T-helper 1 cell treated with Interleukin-12 subunit alpha and Interleukin-12 subunit beta and Interleukin-4 antibody, amounts not matched to agents 30 ng/mL and 1 ng/mL, for 36 hours (primary cell): Measurements from ENCODE around the gene KIR2DL4. TPM values are rescaled to one million over a fixed set of nuclear protein-coding genes. Genes with fewer than 3 reads are reported as not detected.
"Not testable (repeated sequence)": the region's sequence is repeated elsewhere in the genome, so short reads cannot be mapped to it uniquely, and the experiment has no call there.

Source experiments
- intact Hi-C: fragments of 100-400 bp; cut with micrococcal nuclease; formaldehyde crosslinking; loops from one replicate; pipeline ENCODE4 v1.15.1; 2024
- total RNA-seq: library from RNA; stranded (reverse); gene quantifications from 2 replicates; pipeline ENCODE4 v1.2.3, GENCODE V29; 2022

The KIR2DL4 gene
- total RNA-seq, 1 donor from 2014 or later = not detected

DNA sequence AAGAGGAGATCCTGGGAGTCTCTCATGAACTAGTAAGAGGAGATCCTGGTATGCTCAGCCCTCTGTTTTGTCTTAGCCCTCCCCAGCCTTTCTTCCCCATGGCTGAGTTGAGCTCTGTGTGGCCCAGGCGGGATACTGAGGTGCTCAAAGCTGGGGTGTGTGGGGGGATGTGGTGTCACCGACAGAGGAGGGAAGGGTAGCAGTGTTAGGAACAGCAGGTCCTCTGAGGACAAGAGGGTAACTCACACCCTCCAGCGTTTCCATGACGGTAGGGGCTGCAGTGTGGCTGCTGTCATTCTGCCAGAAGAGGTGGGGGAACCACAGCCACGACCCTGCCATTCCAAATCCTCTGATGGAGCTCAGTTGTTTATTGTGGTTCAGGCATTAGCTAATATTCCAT lies 691 bp downstream of the KIR2DL4 start:
- intact Hi-C loops = no loop called here

DNA sequence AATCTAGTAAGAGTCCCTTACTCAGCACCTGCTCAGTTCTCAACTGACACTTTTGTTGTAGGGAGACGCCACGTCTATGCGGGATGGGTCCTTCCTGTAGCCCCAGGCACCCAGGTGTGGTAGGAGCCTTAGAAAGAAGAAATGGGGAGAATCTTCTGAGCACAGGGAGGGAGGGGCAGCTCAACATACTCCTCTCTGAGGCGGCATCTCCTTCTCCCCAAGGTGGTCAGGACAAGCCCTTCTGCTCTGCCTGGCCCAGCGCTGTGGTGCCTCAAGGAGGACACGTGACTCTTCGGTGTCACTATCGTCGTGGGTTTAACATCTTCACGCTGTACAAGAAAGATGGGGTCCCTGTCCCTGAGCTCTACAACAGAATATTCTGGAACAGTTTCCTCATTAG lies 1.2 kb downstream of the KIR2DL4 start:
- intact Hi-C loops = no loop called here

DNA sequence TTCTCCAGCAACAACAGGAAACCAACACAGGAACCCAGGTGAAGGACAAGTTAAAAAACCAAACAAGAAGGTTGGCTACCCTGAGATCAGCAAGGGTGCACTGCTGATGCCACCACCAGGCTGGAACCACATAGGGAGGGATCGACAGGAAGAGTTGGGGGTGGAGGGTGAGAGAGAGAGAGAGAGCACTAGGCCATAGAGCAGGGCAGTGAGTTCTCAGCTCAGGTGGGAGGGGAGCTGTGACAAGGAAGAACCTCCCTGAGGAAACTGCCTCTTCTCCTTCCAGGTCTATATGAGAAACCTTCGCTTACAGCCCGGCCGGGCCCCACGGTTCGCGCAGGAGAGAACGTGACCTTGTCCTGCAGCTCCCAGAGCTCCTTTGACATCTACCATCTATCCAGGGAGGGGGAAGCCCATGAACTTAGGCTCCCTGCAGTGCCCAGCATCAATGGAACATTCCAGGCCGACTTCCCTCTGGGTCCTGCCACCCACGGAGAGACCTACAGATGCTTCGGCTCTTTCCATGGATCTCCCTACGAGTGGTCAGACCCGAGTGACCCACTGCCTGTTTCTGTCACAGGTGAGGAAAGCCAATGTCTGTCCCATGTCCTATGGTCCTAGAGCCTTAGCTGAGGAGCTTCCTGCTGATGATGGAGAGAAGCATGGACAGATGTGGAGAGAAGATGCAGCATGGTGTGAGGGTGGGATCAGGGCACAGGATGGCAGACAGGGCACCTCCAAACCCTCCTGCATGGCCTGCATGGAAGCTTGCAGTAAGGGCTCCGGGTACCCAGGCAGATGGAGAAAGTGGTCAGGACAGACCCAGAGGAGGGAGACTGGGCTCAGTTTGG lies 2.5 kb downstream of the KIR2DL4 start:
- intact Hi-C loops = no loop called here

DNA sequence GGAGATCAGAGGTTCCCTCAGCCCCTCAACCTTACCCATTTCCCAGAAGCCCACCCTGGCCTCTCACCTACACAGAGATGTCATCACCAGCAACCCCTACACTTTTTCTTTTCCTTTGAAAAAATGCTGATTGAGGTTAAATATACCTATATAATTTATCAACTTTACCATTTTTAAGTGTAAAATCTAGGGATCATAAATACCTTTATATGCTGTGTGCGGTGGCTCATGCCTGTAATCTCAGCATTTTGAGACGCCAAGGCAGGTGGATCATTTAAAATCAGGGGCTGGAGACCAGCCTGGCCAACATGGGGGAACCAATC lies 3.1 kb downstream of the KIR2DL4 start:
- intact Hi-C loops = no loop called here

DNA sequence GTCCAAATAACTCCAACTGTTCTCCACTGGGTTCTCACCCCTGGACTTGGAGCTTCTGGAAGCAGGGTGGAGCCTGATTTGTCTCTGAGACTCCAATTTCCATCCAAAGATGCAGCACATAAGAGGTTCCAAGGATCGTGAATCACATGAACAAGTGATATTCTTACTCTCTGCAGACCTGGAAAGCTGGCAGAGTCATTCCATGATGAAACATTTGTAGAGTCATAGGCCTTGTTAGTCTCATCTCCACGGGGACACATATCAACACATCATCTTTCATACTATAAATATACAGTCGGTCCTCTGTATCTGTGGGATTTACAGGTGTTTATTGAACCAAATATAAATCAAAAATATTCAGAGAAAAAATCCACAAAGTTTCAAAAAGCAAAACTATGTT lies 11.2 kb downstream of the KIR2DL4 start:
- intact Hi-C loops = not testable (repeated sequence)

DNA sequence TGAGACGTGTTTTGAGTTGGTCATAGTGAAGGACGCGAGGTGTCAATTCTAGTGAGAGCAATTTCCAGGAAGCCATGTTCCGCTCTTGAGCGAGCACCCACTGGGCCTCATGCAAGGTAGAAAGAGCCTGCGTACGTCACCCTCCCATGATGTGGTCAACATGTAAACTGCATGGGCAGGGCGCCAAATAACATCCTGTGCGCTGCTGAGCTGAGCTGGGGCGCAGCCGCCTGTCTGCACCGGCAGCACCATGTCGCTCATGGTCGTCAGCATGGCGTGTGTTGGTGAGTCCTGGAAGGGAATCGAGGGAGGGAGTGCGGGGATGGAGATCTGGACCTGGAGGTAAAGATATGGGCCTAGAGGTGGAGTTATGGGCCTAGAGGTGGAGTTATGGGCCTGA lies 12.8 kb downstream of the KIR2DL4 start, which contains the start of gene KIR3DL1:
TSS of gene KIR3DL1 (plus strand) at position 218 of the 400 bp plus-strand sequence.
- intact Hi-C loops = not testable (repeated sequence)

DNA sequence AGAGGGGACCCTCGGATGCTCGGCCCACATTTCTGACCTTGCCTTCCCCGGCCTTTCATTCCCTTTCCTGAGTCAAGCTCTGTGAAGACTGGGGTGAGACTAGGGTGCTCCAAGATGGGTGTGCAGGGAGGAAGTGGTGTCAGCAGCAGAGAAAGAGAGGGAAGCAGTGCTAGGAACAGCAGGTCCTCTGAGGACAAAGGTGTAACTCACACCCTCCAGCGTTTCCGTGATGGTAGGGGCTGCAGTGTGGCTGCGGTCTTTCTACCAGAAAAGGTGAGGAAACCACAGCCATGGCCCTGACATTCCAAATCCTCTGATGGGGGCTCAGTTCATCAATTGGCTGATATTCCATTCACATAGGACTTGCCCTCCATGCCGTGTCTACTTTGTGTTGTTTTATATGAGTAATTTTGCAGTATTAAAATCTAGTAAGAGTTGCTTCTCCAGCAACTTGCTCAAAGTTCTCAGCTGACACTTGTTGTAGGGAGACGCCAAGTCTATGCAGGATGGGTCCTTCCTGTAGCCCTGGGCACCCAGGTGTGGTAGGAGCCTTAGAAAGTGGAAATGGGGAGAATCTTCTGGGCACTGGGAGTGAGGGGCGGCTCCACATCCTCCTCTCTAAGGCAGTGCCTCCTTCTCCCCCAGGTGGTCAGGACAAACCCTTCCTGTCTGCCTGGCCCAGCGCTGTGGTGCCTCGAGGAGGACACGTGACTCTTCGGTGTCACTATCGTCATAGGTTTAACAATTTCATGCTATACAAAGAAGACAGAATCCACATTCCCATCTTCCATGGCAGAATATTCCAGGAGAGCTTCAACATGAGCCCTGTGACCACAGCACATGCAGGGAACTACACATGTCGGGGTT lies 14.5 kb downstream of the KIR2DL4 start:
- intact Hi-C loops = no loop called here

DNA sequence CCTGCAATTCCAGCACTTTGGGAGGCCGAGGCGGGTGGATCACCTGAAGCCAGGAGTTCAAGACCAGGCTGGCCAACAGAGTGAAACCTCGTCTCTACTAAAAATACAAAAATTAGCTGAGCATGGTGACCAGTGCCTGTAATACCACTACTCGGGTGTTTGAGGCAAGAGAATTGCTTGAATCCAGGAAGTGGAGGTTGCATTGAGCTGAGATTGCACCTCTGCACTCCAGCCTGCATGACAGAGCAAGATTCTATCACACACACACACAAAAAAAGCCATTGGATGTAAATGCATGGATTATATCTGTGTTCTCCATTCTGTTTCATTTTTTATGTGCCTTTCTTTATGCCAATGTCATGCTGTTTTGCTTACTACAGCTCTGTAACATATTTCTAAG lies 21.0 kb downstream of the KIR2DL4 start:
- intact Hi-C loops = not testable (repeated sequence)

DNA sequence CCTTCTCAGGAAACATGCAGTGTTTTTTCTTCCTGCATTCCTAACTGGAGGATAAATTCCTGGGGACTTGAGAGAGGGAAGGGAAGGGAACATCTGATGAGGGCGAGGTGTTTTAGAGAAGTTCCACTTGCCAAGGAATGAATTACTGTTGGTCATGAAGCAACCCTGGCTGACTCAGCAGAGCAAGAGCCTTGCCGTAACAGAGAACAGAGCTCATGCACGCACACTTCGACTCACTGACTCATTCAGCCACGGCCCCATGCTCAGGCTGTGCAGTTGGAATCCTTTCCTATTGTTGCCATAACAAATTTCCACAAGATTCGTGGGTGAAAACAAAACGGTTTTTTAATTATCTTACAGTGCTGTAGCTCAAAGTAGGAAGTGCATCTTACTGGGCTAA lies 21.9 kb downstream of the KIR2DL4 start:
- intact Hi-C loops = not testable (repeated sequence)

DNA sequence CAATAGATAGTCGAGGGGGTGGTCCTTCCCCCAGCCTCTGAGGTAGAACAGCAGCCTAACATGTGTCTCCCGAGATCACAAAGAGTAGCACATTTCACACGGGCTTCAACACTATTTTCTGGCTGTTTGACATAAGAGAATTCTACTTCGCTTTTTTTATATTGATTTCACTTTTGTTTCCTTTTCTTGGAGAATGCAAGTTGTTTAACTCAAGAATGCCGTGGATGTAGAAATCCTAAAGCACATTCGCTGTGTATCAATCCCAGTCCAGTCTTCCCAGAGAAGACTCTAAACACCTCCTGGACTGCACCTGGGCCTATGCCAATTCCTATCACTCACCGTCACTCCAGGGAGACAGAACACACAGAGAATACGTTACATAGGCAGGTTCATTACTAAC lies 24.7 kb downstream of the KIR2DL4 start:
- intact Hi-C loops = not testable (repeated sequence)

DNA sequence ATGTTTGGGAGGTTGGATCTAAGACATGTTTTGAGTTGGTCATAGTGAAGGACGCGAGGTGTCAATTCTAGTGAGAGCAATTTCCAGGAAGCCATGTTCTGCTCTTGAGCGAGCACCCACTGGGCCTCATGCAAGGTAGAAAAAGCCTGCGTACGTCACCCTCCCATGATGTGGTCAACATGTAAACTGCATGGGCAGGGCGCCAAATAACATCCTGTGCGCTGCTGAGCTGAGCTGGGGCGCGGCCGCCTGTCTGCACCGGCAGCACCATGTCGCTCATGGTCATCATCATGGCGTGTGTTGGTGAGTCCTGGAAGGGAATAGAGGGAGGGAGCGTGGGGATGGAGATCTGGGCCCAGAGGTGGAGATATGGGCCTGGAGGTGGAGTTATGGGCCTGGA lies 29.1 kb downstream of the KIR2DL4 start, which contains the start of gene KIR2DS4:
TSS of gene KIR2DS4 (plus strand) at position 181 of the 400 bp plus-strand sequence.
- intact Hi-C loops = not testable (repeated sequence)

DNA sequence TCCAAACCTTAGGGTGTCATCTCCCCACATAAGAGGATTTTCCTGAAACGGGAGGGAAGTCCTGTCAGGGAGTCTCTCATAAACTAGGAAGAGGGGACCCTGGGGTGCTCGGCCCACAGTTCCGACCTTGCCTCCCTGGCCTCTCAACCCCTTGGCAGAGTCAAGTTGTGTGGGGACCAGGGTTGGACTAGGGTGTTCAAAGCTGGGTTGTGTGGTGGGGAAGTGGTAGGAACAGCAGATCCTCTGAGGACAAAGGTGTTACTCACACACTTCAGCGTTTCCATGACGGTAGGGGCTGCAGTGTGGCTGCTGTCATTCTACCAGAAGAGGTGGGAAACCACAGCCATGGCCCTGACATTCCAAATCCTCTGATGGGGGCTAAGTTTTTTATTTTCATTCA lies 31.7 kb downstream of the KIR2DL4 start:
- intact Hi-C loops = not testable (repeated sequence)

DNA sequence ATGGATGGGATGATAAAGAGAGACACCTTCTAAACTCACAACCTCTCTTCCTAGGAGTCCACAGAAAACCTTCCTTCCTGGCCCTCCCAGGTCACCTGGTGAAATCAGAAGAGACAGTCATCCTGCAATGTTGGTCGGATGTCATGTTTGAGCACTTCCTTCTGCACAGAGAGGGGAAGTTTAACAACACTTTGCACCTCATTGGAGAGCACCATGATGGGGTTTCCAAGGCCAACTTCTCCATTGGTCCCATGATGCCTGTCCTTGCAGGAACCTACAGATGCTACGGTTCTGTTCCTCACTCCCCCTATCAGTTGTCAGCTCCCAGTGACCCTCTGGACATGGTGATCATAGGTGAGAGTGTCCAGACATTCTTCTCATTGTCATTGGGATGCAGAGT lies 34.1 kb downstream of the KIR2DL4 start:
- intact Hi-C loops = not testable (repeated sequence)

DNA sequence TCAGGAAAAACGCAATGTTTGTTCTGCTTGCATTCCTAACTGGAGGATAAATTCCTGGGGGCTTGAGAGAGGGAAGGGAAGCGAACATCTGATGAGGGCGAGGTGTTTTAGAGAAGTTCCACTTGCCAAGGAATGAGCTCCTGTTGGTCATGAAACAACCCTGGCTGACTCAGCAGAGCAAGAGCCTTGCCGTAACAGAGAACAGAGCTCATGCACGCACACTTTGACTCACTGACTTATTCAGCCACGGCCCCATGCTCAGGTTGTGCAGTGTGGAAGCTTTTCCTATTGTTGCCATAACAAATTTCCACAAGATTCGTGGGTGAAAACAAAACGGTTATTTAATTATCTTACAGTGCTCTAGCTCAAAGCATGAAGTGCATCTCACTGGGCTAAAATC lies 39.8 kb downstream of the KIR2DL4 start:
- intact Hi-C loops = not testable (repeated sequence)

DNA sequence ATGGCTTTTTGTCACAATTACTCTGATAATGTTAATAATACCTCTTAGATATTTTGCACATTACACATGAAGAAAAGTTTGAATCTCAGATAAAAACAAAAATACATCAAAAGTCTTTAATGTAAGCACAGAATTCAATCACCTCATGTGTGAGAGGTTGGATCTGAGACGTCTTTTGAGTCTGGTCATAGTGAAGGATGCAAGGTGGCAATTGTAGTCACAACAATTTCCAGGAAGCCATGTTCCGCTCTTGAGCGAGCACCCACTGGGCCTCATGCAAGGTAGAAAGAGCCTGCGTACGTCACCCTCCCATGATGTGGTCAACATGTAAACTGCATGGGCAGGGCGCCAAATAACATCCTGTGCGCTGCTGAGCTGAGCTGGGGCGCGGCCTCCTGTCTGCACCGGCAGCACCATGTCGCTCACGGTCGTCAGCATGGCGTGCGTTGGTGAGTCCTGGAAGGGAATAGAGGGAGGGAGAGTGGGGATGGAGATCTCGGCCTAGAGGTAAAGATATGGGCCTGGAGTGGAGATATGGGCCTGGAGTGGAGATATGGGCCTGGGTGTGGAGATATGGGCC lies 46.7 kb downstream of the KIR2DL4 start, which contains the start of gene KIR3DL2:
TSS of gene KIR3DL2 (plus strand) at position 383 of the 580 bp plus-strand sequence. CDS start at position 416, 33 bp downstream.
- intact Hi-C loops = not testable (repeated sequence)

DNA sequence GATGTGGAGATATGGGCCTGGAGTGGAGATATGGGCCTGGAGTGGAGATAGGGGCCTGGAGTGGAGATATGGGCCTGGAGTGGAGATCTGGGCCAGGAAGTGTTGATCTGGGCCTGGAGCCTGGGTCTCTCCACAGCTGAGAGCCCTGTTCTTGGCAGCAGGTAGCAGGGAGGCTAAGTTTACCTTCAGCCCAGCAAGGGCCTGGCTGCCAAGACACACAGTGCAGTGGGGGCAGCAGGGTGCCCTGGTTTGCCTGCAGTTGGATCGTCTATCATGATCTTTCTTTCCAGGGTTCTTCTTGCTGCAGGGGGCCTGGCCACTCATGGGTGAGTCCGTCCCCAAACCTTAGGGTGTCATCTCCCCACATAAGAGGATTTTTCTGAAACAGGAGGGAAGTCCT lies 47.5 kb downstream of the KIR2DL4 start:
- intact Hi-C loops = no loop called here

DNA sequence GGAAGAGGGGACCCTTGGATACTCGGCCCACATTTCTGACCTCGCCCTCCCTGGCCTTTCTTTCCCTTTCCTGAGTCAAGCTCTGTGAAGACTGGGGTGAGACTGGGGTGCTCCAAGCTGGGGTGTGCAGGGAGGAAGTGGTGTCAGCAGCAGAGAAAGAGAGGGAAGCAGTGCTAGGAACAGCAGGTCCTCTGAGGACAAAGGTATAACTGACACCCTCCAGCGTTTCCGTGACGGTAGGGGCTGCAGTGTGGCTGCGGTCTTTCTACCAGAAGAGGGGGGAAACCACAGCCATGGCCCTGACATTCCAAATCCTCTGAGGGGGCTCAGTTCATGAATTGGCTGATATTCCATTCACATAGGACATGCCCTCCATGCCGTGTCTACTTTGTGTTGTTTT lies 47.9 kb downstream of the KIR2DL4 start:
- intact Hi-C loops = no loop called here

DNA sequence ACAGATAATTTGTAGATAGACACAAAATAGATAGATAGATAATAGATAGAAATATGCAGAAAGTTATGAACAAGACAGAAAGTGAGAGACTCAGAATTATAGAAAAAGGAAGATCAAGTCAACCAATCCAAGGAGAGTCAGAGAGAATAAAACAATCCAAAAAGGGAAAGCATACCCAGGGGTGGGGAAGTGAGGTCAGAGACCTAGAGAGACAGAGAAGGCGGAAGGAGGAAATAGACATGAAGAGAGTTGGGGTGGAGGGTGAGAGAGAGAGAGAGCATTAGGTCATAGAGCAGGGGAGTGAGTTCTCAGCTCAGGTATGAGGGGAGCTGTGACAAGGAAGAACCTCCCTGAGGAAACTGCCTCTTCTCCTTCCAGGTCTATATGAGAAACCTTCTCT lies 51.8 kb downstream of the KIR2DL4 start:
- intact Hi-C loops = not testable (repeated sequence)

DNA sequence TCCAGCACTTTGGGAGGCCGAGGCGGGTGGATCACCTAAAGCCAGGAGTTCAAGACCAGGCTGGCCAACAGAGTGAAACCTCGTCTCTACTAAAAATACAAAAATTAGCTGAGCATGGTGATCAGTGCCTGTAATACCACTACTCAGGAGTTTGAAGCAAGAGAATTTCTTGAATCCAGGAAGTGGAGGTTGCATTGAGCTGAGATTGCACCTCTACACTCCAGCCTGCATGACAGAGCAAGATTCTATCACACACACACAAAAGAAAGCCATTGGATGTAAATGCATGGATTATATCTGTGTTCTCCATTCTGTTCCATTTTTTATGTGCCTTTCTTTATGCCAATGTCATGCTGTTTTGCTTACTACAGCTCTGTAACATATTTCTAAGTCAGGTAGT lies 55.1 kb downstream of the KIR2DL4 start:
- intact Hi-C loops = not testable (repeated sequence)

DNA sequence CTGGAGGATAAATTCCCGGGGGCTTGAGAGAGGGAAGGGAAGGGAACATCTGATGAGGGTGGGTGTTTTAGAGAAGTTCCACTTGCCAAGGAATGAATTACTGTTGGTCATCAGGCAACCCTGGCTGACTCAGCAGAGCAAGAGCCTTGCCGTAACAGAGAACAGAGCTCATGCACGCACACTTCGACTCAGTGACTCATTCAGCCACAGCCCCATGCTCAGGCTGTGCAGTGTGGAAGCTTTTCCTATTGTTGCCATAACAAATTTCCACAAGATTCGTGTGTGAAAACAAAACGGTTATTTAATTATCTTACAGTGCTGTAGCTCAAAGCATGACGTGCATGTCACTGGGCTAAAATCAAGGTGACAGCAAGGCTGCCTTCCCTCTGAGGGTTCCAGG lies 56.0 kb downstream of the KIR2DL4 start:
- intact Hi-C loops = not testable (repeated sequence)

DNA sequence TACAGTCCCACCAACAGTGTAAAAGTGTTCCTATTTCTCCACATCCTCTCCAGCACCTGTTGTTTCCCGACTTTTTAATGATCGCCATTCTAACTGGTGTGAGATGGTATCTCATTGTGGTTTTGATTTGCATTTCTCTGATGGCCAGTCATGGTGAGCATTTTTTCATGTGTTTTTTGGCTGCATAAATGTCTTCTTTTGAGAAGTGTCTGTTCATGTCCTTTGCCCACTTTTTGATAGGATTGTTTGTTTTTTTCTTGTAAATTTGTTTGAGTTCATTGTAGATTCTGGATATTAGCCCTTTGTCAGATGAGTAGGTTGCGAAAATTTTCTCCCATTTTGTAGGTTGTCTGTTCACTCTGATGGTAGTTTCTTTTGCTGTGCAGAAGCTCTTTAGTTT lies 60.0 kb downstream of the KIR2DL4 start:
- intact Hi-C loops = not testable (repeated sequence)
